NT2/D1 (cell line): Measurements from ENCODE around the gene SDHA.
"Not testable (repeated sequence)": the region's sequence is repeated elsewhere in the genome, so short reads cannot be mapped to it uniquely, and the experiment has no call there.

Experiments
- SUZ12 ChIP-seq: IDR thresholded peaks from 2 replicates; pipeline ENCODE4 v1.6.1; 2011; ENCODE audit not compliant: insufficient read length, insufficient read depth; ENCODE audit errors: extremely low read depth
- YY1 ChIP-seq: IDR thresholded peaks from 2 replicates; pipeline ENCODE4 v1.6.1; 2011; ENCODE audit not compliant: insufficient read length, insufficient read depth
- ZNF274 ChIP-seq: IDR thresholded peaks from 2 replicates; pipeline ENCODE4 v1.6.1; 2011; ENCODE audit warnings: mild to moderate bottlenecking, low read depth, low read length

- TF ChIP-seq YY1, ZNF274, SUZ12: not testable (repeated sequence)
Measured at GRCh38 chr5:240550-240949, 22.4 kb downstream of the SDHA start.
